Kidney epithelial cell (primary cell): ENCODE data around the gene IGSF9. TPM values are rescaled to one million over a fixed set of nuclear protein-coding genes. Genes with fewer than 3 reads are reported as not detected.

Source experiments
- DNase-seq: peaks from one replicate; pipeline ENCODE4 v3.0.0-alpha.2; 2010; ENCODE audit warnings: low read depth
- H3K27me3 ChIP-seq: 2 replicates; pipeline ENCODE4 v1.6.0; 2011; ENCODE audit warnings: low read length; ENCODE audit not compliant: control insufficient read depth, insufficient read depth
- H3K36me3 ChIP-seq: 2 replicates; pipeline ENCODE4 v1.5.1; 2011; ENCODE audit warnings: low read length; ENCODE audit not compliant: control insufficient read depth, insufficient read depth
- H3K4me3 ChIP-seq: 2 replicates; pipeline ENCODE4 v1.5.1; 2011; ENCODE audit warnings: low read depth, mild to moderate bottlenecking, control low read depth, low read length
- CTCF ChIP-seq: IDR thresholded peaks from 2 replicates; pipeline ENCODE4 v1.5.1; 2011; ENCODE audit warnings: mild to moderate bottlenecking, moderate library complexity, low read length, control low read depth, inconsistent platforms; ENCODE audit not compliant: insufficient read depth, poor library complexity, severe bottlenecking
- total RNA-seq: library from RNA; depleted of rRNA; stranded (reverse); fragments of >200 nt; gene quantifications from 2 replicates; pipeline ENCODE4 v1.2.3, GENCODE V29; 2015

IGSF9 gene
- total RNA-seq, 1 donor from 2014 or later = 1.7 TPM

GRCh38 chr1:159923203-159924024, 22.0 kb downstream of the IGSF9 start:
- TF ChIP-seq CTCF = no peak
- H3K4me3 ChIP-seq = peak overlapping the region; percentile 76
- H3K36me3 ChIP-seq = peaks cover 3% of the 10 kb centered on the region
- peak; percentile 62 for DNase-seq
- no peaks in the 10 kb centered on the region for H3K27me3 ChIP-seq

GRCh38 chr1:159922511-159923202, 22.8 kb downstream of the IGSF9 start:
- TF ChIP-seq CTCF = no peak
- Histone ChIP-seq H3K4me3 (peak overlapping the region; percentile 76), H3K27me3 (no peaks in the 10 kb centered on the region), H3K36me3 (peaks cover 3% of the 10 kb centered on the region)
- DNase-seq = no peak

GRCh38 chr1:159921700-159922504, 23.5 kb downstream of the IGSF9 start:
- DNase-seq = no peak
- no peaks in the 10 kb centered on the region for H3K27me3 ChIP-seq
- H3K36me3 ChIP-seq = peaks cover 4% of the 10 kb centered on the region
- no peak for TF ChIP-seq CTCF
- H3K4me3 ChIP-seq = no peak overlapping the region

GRCh38 chr1:159921251-159921650, 24.2 kb downstream of the IGSF9 start:
- Histone ChIP-seq H3K4me3 (no peak overlapping the region), H3K36me3 (peaks cover 4% of the 10 kb centered on the region), H3K27me3 (no peaks in the 10 kb centered on the region)
- DNase-seq = no peak
- TF ChIP-seq CTCF = no peak

GRCh38 chr1:159920651-159921050, 24.8 kb downstream of the IGSF9 start:
- no peak for TF ChIP-seq CTCF
- Histone ChIP-seq H3K36me3 (peaks cover 4% of the 10 kb centered on the region), H3K27me3 (no peaks in the 10 kb centered on the region), H3K4me3 (no peak overlapping the region)
- DNase-seq = no peak
